H9 (cell line): ENCODE measurements around the gene TBX21. TPM values are rescaled to one million over a fixed set of nuclear protein-coding genes. Genes with fewer than 3 reads are reported as not detected.

ENCODE experiments used
- DNase-seq: peaks from one replicate; pipeline ENCODE4 v3.0.0-alpha.2; 2017
- H2AFZ ChIP-seq: one replicate; pipeline ENCODE4 v1.6.1; 2013; ENCODE audit warnings: mild to moderate bottlenecking, low read length, control low read depth, moderate library complexity
- H2AK5ac ChIP-seq: 2 replicates; pipeline ENCODE4 v1.6.1; 2013; ENCODE audit warnings: low read length, control low read depth, mixed read lengths; ENCODE audit not compliant: insufficient read length
- H2BK120ac ChIP-seq: one replicate; pipeline ENCODE4 v1.6.1; 2013; ENCODE audit warnings: low read depth, mild to moderate bottlenecking, low read length, control low read depth, inconsistent platforms; ENCODE audit not compliant: poor library complexity, severe bottlenecking
- H2BK12ac ChIP-seq: 2 replicates; pipeline ENCODE4 v1.6.1; 2013; ENCODE audit warnings: low read length, control low read depth, mixed read lengths, low read depth; ENCODE audit not compliant: insufficient read length
- H2BK15ac ChIP-seq: 2 replicates; pipeline ENCODE4 v1.6.1; 2013; ENCODE audit warnings: low read depth, low read length, control low read depth
- H2BK20ac ChIP-seq: one replicate; pipeline ENCODE4 v1.6.1; 2013; ENCODE audit warnings: low read depth, mild to moderate bottlenecking, low read length, control low read depth, inconsistent platforms; ENCODE audit not compliant: poor library complexity, severe bottlenecking
- H2BK5ac ChIP-seq: 2 replicates; pipeline ENCODE4 v1.6.1; 2013; ENCODE audit warnings: low read length, control low read depth, mixed read lengths; ENCODE audit not compliant: insufficient read length
- H3K14ac ChIP-seq: 2 replicates; pipeline ENCODE4 v1.6.1; 2013; ENCODE audit warnings: low read length, control low read depth; ENCODE audit not compliant: insufficient read depth
- H3K18ac ChIP-seq: 2 replicates; pipeline ENCODE4 v1.6.1; 2013; ENCODE audit warnings: low read depth, mild to moderate bottlenecking, mixed read lengths, low read length, control low read depth; ENCODE audit not compliant: insufficient read length
- H3K23ac ChIP-seq: 2 replicates; pipeline ENCODE4 v1.6.1; 2013; ENCODE audit warnings: low read length, control low read depth, mixed read lengths, low read depth; ENCODE audit not compliant: insufficient read length
- H3K23me2 ChIP-seq: 2 replicates; pipeline ENCODE4 v1.6.1; 2013; ENCODE audit warnings: low read depth, mild to moderate bottlenecking, mixed read lengths, low read length, control low read depth; ENCODE audit not compliant: insufficient read length, poor library complexity, severe bottlenecking
- H3K27ac ChIP-seq: 2 replicates; pipeline ENCODE4 v1.5.1; 2013; ENCODE audit warnings: low read length, control low read depth, mixed read lengths, low read depth; ENCODE audit not compliant: insufficient read length
- H3K27me3 ChIP-seq: 2 replicates; pipeline ENCODE4 v1.6.1; 2013; ENCODE audit warnings: low read length, control low read depth, inconsistent platforms; ENCODE audit not compliant: insufficient read depth
- H3K4ac ChIP-seq: 2 replicates; pipeline ENCODE4 v1.6.1; 2013; ENCODE audit warnings: low read depth, mild to moderate bottlenecking, control low read depth, inconsistent platforms, low read length, moderate library complexity
- H3K4me1 ChIP-seq: 2 replicates; pipeline ENCODE4 v1.6.1; 2013; ENCODE audit warnings: low read length, control low read depth, inconsistent platforms; ENCODE audit not compliant: insufficient read depth
- H3K4me2 ChIP-seq: 2 replicates; pipeline ENCODE4 v1.6.1; 2013; ENCODE audit warnings: low read length, control low read depth, mixed read lengths; ENCODE audit not compliant: insufficient read length, insufficient read depth
- H3K56ac ChIP-seq: 2 replicates; pipeline ENCODE4 v1.6.1; 2013; ENCODE audit warnings: low read depth, mild to moderate bottlenecking, mixed read lengths, low read length, control low read depth; ENCODE audit not compliant: insufficient read length
- H3K79me1 ChIP-seq: 2 replicates; pipeline ENCODE4 v1.6.1; 2013; ENCODE audit warnings: low read depth, mild to moderate bottlenecking, moderate library complexity, low read length, control low read depth, inconsistent platforms; ENCODE audit not compliant: insufficient read depth, poor library complexity, severe bottlenecking
- H3K79me2 ChIP-seq: 2 replicates; pipeline ENCODE4 v1.6.1; 2013; ENCODE audit warnings: low read length, control low read depth, inconsistent platforms; ENCODE audit not compliant: insufficient read depth
- H3K9ac ChIP-seq: 2 replicates; pipeline ENCODE4 v1.6.1; 2013; ENCODE audit warnings: low read length, control low read depth, mixed read lengths; ENCODE audit not compliant: insufficient read length; ENCODE audit errors: extremely low read depth
- H3K9me3 ChIP-seq: one replicate; pipeline ENCODE4 v1.6.1; 2013; ENCODE audit warnings: low read depth, low read length, inconsistent platforms; ENCODE audit not compliant: control insufficient read depth
- H3T11ph ChIP-seq: one replicate; pipeline ENCODE4 v1.6.1; 2013; ENCODE audit warnings: mild to moderate bottlenecking, low read length, control low read depth, inconsistent platforms
- H4K20me1 ChIP-seq: one replicate; pipeline ENCODE4 v1.6.1; 2013; ENCODE audit not compliant: control insufficient read depth, insufficient read length, insufficient read depth
- H4K5ac ChIP-seq: 2 replicates; pipeline ENCODE4 v1.6.1; 2013; ENCODE audit warnings: low read depth, mild to moderate bottlenecking, mixed read lengths, low read length, control low read depth; ENCODE audit not compliant: insufficient read length
- H4K8ac ChIP-seq: replicated peaks from 2 replicates; pipeline ENCODE4 v1.6.1; 2013; ENCODE audit warnings: low read length, control low read depth, mixed read lengths, low read depth; ENCODE audit not compliant: insufficient read length
- H4K91ac ChIP-seq: 2 replicates; pipeline ENCODE4 v1.6.1; 2013; ENCODE audit warnings: low read depth, mild to moderate bottlenecking, moderate library complexity, mixed read lengths, low read length, control low read depth; ENCODE audit not compliant: insufficient read length
- H3K27ac Mint-ChIP-seq, 3 experiments: 2 replicates in 2 of 3; 3 replicates in 1 of 3; pipeline ENCODE4 v1.8.0; 2020 to 2021; ENCODE audit warnings: mixed read lengths in 3 of 3, mild to moderate bottlenecking in 1 of 3, moderate library complexity in 1 of 3
- H3K27me3 Mint-ChIP-seq: 2 replicates; pipeline ENCODE4 v1.8.0; 2021; ENCODE audit warnings: low read depth, mild to moderate bottlenecking, moderate library complexity, mixed read lengths
- H3K36me3 Mint-ChIP-seq, 3 experiments: 2 replicates in 2 of 3; 3 replicates in 1 of 3; pipeline ENCODE4 v1.8.0; 2020 to 2021; ENCODE audit warnings: low read depth in 3 of 3, mixed read lengths in 3 of 3; ENCODE audit not compliant: insufficient read depth in 1 of 3
- H3K4me1 Mint-ChIP-seq, 2 experiments: 2 replicates each; pipeline ENCODE4 v1.8.0; 2020; ENCODE audit warnings: mixed read lengths in 2 of 2
- H3K4me3 Mint-ChIP-seq, 2 experiments: 2 replicates in 1 of 2; 3 replicates in 1 of 2; pipeline ENCODE4 v1.8.0; 2020 to 2021; ENCODE audit warnings: mild to moderate bottlenecking in 2 of 2, mixed read lengths in 2 of 2, moderate library complexity in 1 of 2
- H3K9me3 Mint-ChIP-seq, 2 experiments: 2 replicates in 1 of 2; 3 replicates in 1 of 2; pipeline ENCODE4 v1.8.0; 2020; ENCODE audit warnings: mild to moderate bottlenecking in 2 of 2, mixed read lengths in 2 of 2, moderate library complexity in 1 of 2
- CTCF ChIP-seq: fragments of 200-600 bp; sonication (generic); conservative IDR thresholded peaks from 3 replicates; pipeline ENCODE4 v1.8.0; 2021; ENCODE audit warnings: antibody characterized with exemption, mild to moderate bottlenecking
- WGBS: extraction: QIAGEN DNeasy Blood & Tissue Kit; methylation state at CpG from one replicate; pipeline ENCODE4 v1.1.7; 2013; ENCODE audit warnings: missing lambda C conversion rate, low lambda C conversion rate, mixed read lengths; ENCODE audit not compliant: insufficient read length; ENCODE audit errors: extremely low coverage; 5-methylcytosine and 5-hydroxymethylcytosine counted together
- total RNA-seq: library from RNA; stranded (reverse); gene quantifications from 2 replicates; pipeline ENCODE4 v1.2.1, GENCODE V29; 2021

TBX21 gene
- total RNA-seq, 1 experiment from 2014 or later, result not detected

GRCh38 chr17:47704116-47704515 is 28.9 kb upstream of the TBX21 start:
- Mint-ChIP-seq H3K4me1 (peaks cover 3 to 27% of the 10 kb centered on the region in 2 experiments; a peak in 2 of 4 replicates), H3K27ac (no peak overlapping the region), H3K27me3 (no peaks in the 10 kb centered on the region; the same call in 1 of the 2 replicates), H3K9me3 (no peaks in the 10 kb centered on the region), H3K4me3 (no peak overlapping the region), H3K36me3 (peaks cover 2 to 15% (median 5%) of the 10 kb centered on the region in 3 experiments; a peak in 5 of 7 replicates)
- H2BK12ac ChIP-seq, result no peak overlapping the region
- WGBS, result no CpG with 5 or more reads among the region's 14 CpGs
- no peak overlapping the region for H2BK20ac ChIP-seq
- H4K91ac ChIP-seq, result no peak overlapping the region
- H4K5ac ChIP-seq, result no peak overlapping the region
- H3T11ph ChIP-seq, result no peak overlapping the region
- H2AK5ac ChIP-seq, result no peak overlapping the region
- no peak overlapping the region for H2BK5ac ChIP-seq
- no peaks in the 10 kb centered on the region for H3K79me1 ChIP-seq
- no peaks in the 10 kb centered on the region for H3K79me2 ChIP-seq
- H3K14ac ChIP-seq, result no peak overlapping the region
- no peak overlapping the region for H3K23ac ChIP-seq
- no peaks in the 10 kb centered on the region for H3K4me1 ChIP-seq
- no peaks in the 10 kb centered on the region for H3K23me2 ChIP-seq
- no peak overlapping the region for H2BK120ac ChIP-seq
- no peak overlapping the region for H3K56ac ChIP-seq
- H3K9ac ChIP-seq, result no peak overlapping the region
- TF ChIP-seq CTCF, result no peak
- H3K9me3 ChIP-seq, result no peaks in the 10 kb centered on the region
- no peak overlapping the region for H2AFZ ChIP-seq
- no peak overlapping the region for H4K8ac ChIP-seq
- no peak for DNase-seq
- no peak overlapping the region for H3K18ac ChIP-seq
- no peak overlapping the region for H3K27ac ChIP-seq
- H3K27me3 ChIP-seq, result no peaks in the 10 kb centered on the region
- H3K4ac ChIP-seq, result no peak overlapping the region
- no peak overlapping the region for H2BK15ac ChIP-seq
- H4K20me1 ChIP-seq, result no peaks in the 10 kb centered on the region
- H3K4me2 ChIP-seq, result no peak overlapping the region
